Measurements from ENCODE around the gene KLHL12. TPM values are rescaled to one million over a fixed set of nuclear protein-coding genes. Genes with fewer than 3 reads are reported as not detected.

The KLHL12 gene
- total RNA-seq, 2 donors from 2014 or later: 43.8 to 52.5 TPM

- H3K36me3 Mint-ChIP-seq (ENCODE audit: insufficient read depth in 2 of 2): peaks cover 1 to 6% of the 10 kb centered on the region in 2 donors
- H3K9me3 Mint-ChIP-seq: no peaks in the 10 kb centered on the region
- H3K27me3 Mint-ChIP-seq (ENCODE audit: low read depth): no peaks in the 10 kb centered on the region
- H3K4me3 Mint-ChIP-seq: no peak overlapping the region
- H3K4me1 Mint-ChIP-seq (ENCODE audit: low read depth): no peaks in the 10 kb centered on the region
- ATAC-seq (replicated peaks in 1 of 2): no peak
- H3K27ac Mint-ChIP-seq: no peak overlapping the region
- no peak for DNase-seq
Observed at GRCh38 chr1:202901555-202901954, 25.5 kb downstream of the KLHL12 start.

- H3K4me1 Mint-ChIP-seq (ENCODE audit: low read depth): peaks cover 19% of the 10 kb centered on the region
- no peaks in the 10 kb centered on the region for H3K9me3 Mint-ChIP-seq
- H3K4me3 Mint-ChIP-seq: no peak overlapping the region
Observed at GRCh38 chr1:202892501-202892900, 34.5 kb downstream of the KLHL12 start.

GRCh38 chr1:202890392-202890791, 36.6 kb downstream of the KLHL12 start:
- Mint-ChIP-seq H3K27me3 (ENCODE audit: low read depth) (no peaks in the 10 kb centered on the region), H3K4me3 (no peak overlapping the region), H3K4me1 (ENCODE audit: low read depth) (peaks cover 25% of the 10 kb centered on the region), H3K27ac (peak overlapping the region; percentile 54), H3K9me3 (no peaks in the 10 kb centered on the region), H3K36me3 (ENCODE audit: insufficient read depth in 2 of 2) (peaks cover 4 to 13% of the 10 kb centered on the region in 2 donors)
- no peak for ATAC-seq (replicated peaks in 1 of 2)
- DNase-seq: no peak

More at GRCh38 chr1:202892501-202892900, 34.5 kb downstream of the KLHL12 start:
- H3K36me3 Mint-ChIP-seq (ENCODE audit: insufficient read depth in 2 of 2): peaks cover 4 to 18% of the 10 kb centered on the region in 2 donors
- no peak overlapping the region for H3K27ac Mint-ChIP-seq
- no peak for ATAC-seq (replicated peaks in 1 of 2)
- no peak for DNase-seq
- H3K27me3 Mint-ChIP-seq (ENCODE audit: low read depth): no peaks in the 10 kb centered on the region

- Mint-ChIP-seq H3K27me3 (ENCODE audit: low read depth) (no peaks in the 10 kb centered on the region), H3K4me1 (ENCODE audit: low read depth) (peaks cover 28% of the 10 kb centered on the region), H3K27ac (peak within 1 kb of the TSS; percentile 94), H3K4me3 (peak within 1 kb of the TSS; percentile 93 to 97), H3K9me3 (no peaks in the 10 kb centered on the region), H3K36me3 (ENCODE audit: insufficient read depth in 2 of 2) (peaks cover 4 to 9% of the 10 kb centered on the region in 2 donors)
- DNase-seq: peak; percentile 97 to 98
- ATAC-seq (replicated peaks in 1 of 2): peak; percentile 93
Observed at GRCh38 chr1:202888531-202889360, 38.3 kb downstream of the KLHL12 start, which contains the start of gene RABIF. Gene RABIF (minus strand): TSS chr1:202889149. CDS start chr1:202889098, 51 bp downstream.

GRCh38 chr1:202888221-202888530, 38.9 kb downstream of the KLHL12 start:
- H3K4me3 Mint-ChIP-seq: peak overlapping the region; percentile 90 to 97
- H3K36me3 Mint-ChIP-seq (ENCODE audit: insufficient read depth in 2 of 2): peaks cover 4 to 5% of the 10 kb centered on the region in 2 donors
- H3K4me1 Mint-ChIP-seq (ENCODE audit: low read depth): peaks cover 28% of the 10 kb centered on the region

GRCh38 chr1:202880961-202881460, 46.0 kb downstream of the KLHL12 start:
- H3K9me3 Mint-ChIP-seq: no peaks in the 10 kb centered on the region
- DNase-seq (no peak), ATAC-seq (replicated peaks in 1 of 2) (no peak)
- H3K27ac Mint-ChIP-seq: no peak overlapping the region
- peaks cover 2 to 8% of the 10 kb centered on the region in 2 donors for H3K36me3 Mint-ChIP-seq (ENCODE audit: insufficient read depth in 2 of 2)
- H3K27me3 Mint-ChIP-seq (ENCODE audit: low read depth): no peaks in the 10 kb centered on the region
- H3K4me3 Mint-ChIP-seq: no peak overlapping the region
- peaks cover 5% of the 10 kb centered on the region for H3K4me1 Mint-ChIP-seq (ENCODE audit: low read depth)

More at GRCh38 chr1:202888221-202888530, 38.9 kb downstream of the KLHL12 start:
- DNase-seq: no peak
- Mint-ChIP-seq H3K27ac (peak overlapping the region; percentile 94), H3K9me3 (no peaks in the 10 kb centered on the region), H3K27me3 (ENCODE audit: low read depth) (no peaks in the 10 kb centered on the region)
- no peak for ATAC-seq (replicated peaks in 1 of 2)

- DNase-seq: no peak
- Mint-ChIP-seq H3K27me3 (ENCODE audit: low read depth) (no peaks in the 10 kb centered on the region), H3K36me3 (ENCODE audit: insufficient read depth in 2 of 2) (peaks cover 2 to 9% of the 10 kb centered on the region in 2 donors), H3K27ac (no peak overlapping the region), H3K9me3 (no peaks in the 10 kb centered on the region), H3K4me3 (no peak overlapping the region), H3K4me1 (ENCODE audit: low read depth) (peaks cover under 1% of the 10 kb centered on the region)
- no peak for ATAC-seq (replicated peaks in 1 of 2)
Observed at GRCh38 chr1:202880062-202880461, 47.0 kb downstream of the KLHL12 start.

GRCh38 chr1:202879128-202879527, 47.9 kb downstream of the KLHL12 start:
- Mint-ChIP-seq H3K4me1 (ENCODE audit: low read depth) (no peaks in the 10 kb centered on the region), H3K9me3 (no peaks in the 10 kb centered on the region), H3K36me3 (ENCODE audit: insufficient read depth in 2 of 2) (peaks cover 2 to 9% of the 10 kb centered on the region in 2 donors), H3K27me3 (ENCODE audit: low read depth) (no peaks in the 10 kb centered on the region), H3K27ac (no peak overlapping the region), H3K4me3 (no peak overlapping the region)
- no peak for DNase-seq
- no peak for ATAC-seq (replicated peaks in 1 of 2)

GRCh38 chr1:202873026-202873425, 54.0 kb downstream of the KLHL12 start:
- H3K36me3 Mint-ChIP-seq (ENCODE audit: insufficient read depth in 2 of 2): peaks cover 0 to 2% of the 10 kb centered on the region in 2 donors
- no peak for ATAC-seq (replicated peaks in 1 of 2)
- no peaks in the 10 kb centered on the region for H3K27me3 Mint-ChIP-seq (ENCODE audit: low read depth)
- DNase-seq: no peak
- H3K9me3 Mint-ChIP-seq: no peaks in the 10 kb centered on the region
- no peaks in the 10 kb centered on the region for H3K4me1 Mint-ChIP-seq (ENCODE audit: low read depth)
- no peak overlapping the region for H3K27ac Mint-ChIP-seq
- no peak overlapping the region for H3K4me3 Mint-ChIP-seq

GRCh38 chr1:202871367-202871766, 55.7 kb downstream of the KLHL12 start:
- Mint-ChIP-seq H3K36me3 (ENCODE audit: insufficient read depth in 2 of 2) (peaks cover 0 to 2% of the 10 kb centered on the region in 2 donors), H3K27me3 (ENCODE audit: low read depth) (no peaks in the 10 kb centered on the region), H3K4me1 (ENCODE audit: low read depth) (no peaks in the 10 kb centered on the region), H3K27ac (no peak overlapping the region), H3K9me3 (no peaks in the 10 kb centered on the region), H3K4me3 (no peak overlapping the region)
- ATAC-seq (replicated peaks in 1 of 2) (no peak), DNase-seq (no peak)

GRCh38 chr1:202862679-202863560, 64.1 kb downstream of the KLHL12 start:
- Mint-ChIP-seq H3K27ac (no peak overlapping the region), H3K4me1 (ENCODE audit: low read depth) (peaks cover 11% of the 10 kb centered on the region), H3K9me3 (no peaks in the 10 kb centered on the region), H3K4me3 (peak overlapping the region; percentile 36 to 78), H3K36me3 (ENCODE audit: insufficient read depth in 2 of 2) (no peaks in the 10 kb centered on the region), H3K27me3 (ENCODE audit: low read depth) (peaks cover 57% of the 10 kb centered on the region)
- no peak for ATAC-seq (replicated peaks in 1 of 2)
- DNase-seq: no peak

GRCh38 chr1:202861420-202862132, 65.5 kb downstream of the KLHL12 start:
- Mint-ChIP-seq H3K9me3 (no peaks in the 10 kb centered on the region), H3K4me3 (peak overlapping the region; percentile 78 to 90), H3K4me1 (ENCODE audit: low read depth) (peaks cover 11% of the 10 kb centered on the region), H3K36me3 (ENCODE audit: insufficient read depth in 2 of 2) (no peaks in the 10 kb centered on the region), H3K27ac (no peak overlapping the region), H3K27me3 (ENCODE audit: low read depth) (peaks cover 57% of the 10 kb centered on the region)
- peak; percentile 94 for ATAC-seq (replicated peaks in 1 of 2)
- peak; percentile 69 to 71 for DNase-seq
